HepG2 (cell line): ENCODE measurements around the gene TSN.

Experiments used
- CTCF ChIP-seq: sonication (generic); formaldehyde crosslinking; IDR thresholded peaks from 2 replicates; pipeline ENCODE4 v1.5.0; 2020; ENCODE audit warnings: mild to moderate bottlenecking, missing genetic modification reagents, moderate library complexity
- FOXC1 ChIP-seq: sonication (generic); formaldehyde crosslinking; IDR thresholded peaks from 2 replicates; pipeline ENCODE4 v1.8.0; 2022; ENCODE audit warnings: mild to moderate bottlenecking, missing genetic modification reagents, borderline replicate concordance
- KDM1A ChIP-seq: IDR thresholded peaks from 2 replicates; pipeline ENCODE4 v1.6.1; 2016; ENCODE audit warnings: missing compliant biosample characterization
- MTA1 ChIP-seq: sonication (generic); formaldehyde crosslinking; IDR thresholded peaks from 2 replicates; pipeline ENCODE4 v1.4.0; 2020; ENCODE audit warnings: missing genetic modification reagents, mild to moderate bottlenecking, borderline replicate concordance
- MXI1 ChIP-seq: IDR thresholded peaks from 3 replicates; pipeline ENCODE4 v1.6.1; 2012; ENCODE audit warnings: low read depth, low read length, inconsistent platforms, borderline replicate concordance
- NCOA2 ChIP-seq: sonication (generic); formaldehyde crosslinking; IDR thresholded peaks from 2 replicates; pipeline ENCODE4 v1.8.0; 2022; ENCODE audit warnings: inconsistent platforms
- POLR2A ChIP-seq, 2 experiments: IDR thresholded peaks; 2 replicates each; pipeline ENCODE4 v1.6.1; 2011; ENCODE audit warnings: low read depth in 2 of 2, low read length in 2 of 2, mild to moderate bottlenecking in 1 of 2, moderate library complexity in 1 of 2; ENCODE audit not compliant: insufficient read depth in 1 of 2
- RARG ChIP-seq: sonication (generic); formaldehyde crosslinking; IDR thresholded peaks from 2 replicates; pipeline ENCODE4 v1.4.0; 2020; ENCODE audit warnings: low read depth, mild to moderate bottlenecking, missing genetic modification reagents
- RFX1 ChIP-seq: fragments of 450-650 bp; IDR thresholded peaks from 2 replicates; pipeline ENCODE4 v1.6.1; 2017
- THRA ChIP-seq: sonication (generic); formaldehyde crosslinking; IDR thresholded peaks from 2 replicates; pipeline ENCODE4 v1.4.0; 2020; ENCODE audit warnings: missing genetic modification reagents, borderline replicate concordance
- ZNF260 ChIP-seq: sonication (generic); formaldehyde crosslinking; IDR thresholded peaks from 2 replicates; pipeline ENCODE4 v1.4.0; 2020; ENCODE audit warnings: missing genetic modification reagents, low read depth, mild to moderate bottlenecking, borderline replicate concordance
- ZNF644 ChIP-seq: IDR thresholded peaks from 2 replicates; pipeline ENCODE4 v1.6.1; 2016; ENCODE audit warnings: low read depth
- ZNF710 ChIP-seq: sonication (generic); formaldehyde crosslinking; IDR thresholded peaks from 2 replicates; pipeline ENCODE4 v1.5.0; 2020; ENCODE audit warnings: mild to moderate bottlenecking, missing genetic modification reagents, borderline replicate concordance
- ZNF746 ChIP-seq: sonication (generic); formaldehyde crosslinking; IDR thresholded peaks from 2 replicates; pipeline ENCODE4 v1.8.0; 2022; ENCODE audit warnings: mild to moderate bottlenecking, missing genetic modification reagents

GRCh38 chr2:121710470-121711170, 44.8 kb upstream of the TSN start:
- no peak for TF ChIP-seq ZNF710 (CRISPR knock-in tag)
- no peak for TF ChIP-seq CTCF (CRISPR knock-in tag)
- no peak for TF ChIP-seq MTA1 (CRISPR knock-in tag)
- TF ChIP-seq ZNF746 (CRISPR knock-in tag), result no peak
- no peak for TF ChIP-seq ZNF260
- TF ChIP-seq RARG (CRISPR knock-in tag), result no peak
- TF ChIP-seq THRA (CRISPR knock-in tag), result no peak
- no peak for TF ChIP-seq FOXC1 (CRISPR knock-in tag)
- TF ChIP-seq KDM1A (CRISPR knock-in tag), result no peak
- TF ChIP-seq MXI1, result no peak
- TF ChIP-seq RFX1, result no peak
- no peak for TF ChIP-seq NCOA2 (CRISPR knock-in tag)
- TF ChIP-seq ZNF644 (CRISPR knock-in tag), result no peak
- no peak for TF ChIP-seq POLR2A (IDR thresholded peaks at IDR 0.05; ENCODE audit: insufficient read depth in 1 of 2, low read depth in 2 of 2, low read length in 2 of 2)
